GM23338 (cell line): ENCODE measurements around the gene C11orf91. TPM values are rescaled to one million over a fixed set of nuclear protein-coding genes. Genes with fewer than 3 reads are reported as not detected.

Experiments used
- CREB1 ChIP-seq: fragments of 250-450 bp; sonication (Bioruptor Pico); IDR thresholded peaks from 2 replicates; pipeline ENCODE4 v1.5.0; 2020; ENCODE audit warnings: low read depth, mild to moderate bottlenecking, moderate library complexity
- CTCF ChIP-seq, 2 experiments: fragments of 200-600 bp in 1 of 2; sonication (generic) in 1 of 2; conservative IDR thresholded peaks; 2 replicates each; pipeline versions ENCODE4 v1.5.1 to v1.6.1; 2016 to 2017; ENCODE audit warnings: antibody characterized with exemption in 2 of 2, low read depth in 2 of 2, mild to moderate bottlenecking in 2 of 2, moderate library complexity in 1 of 2
- ETS1 ChIP-seq: IDR thresholded peaks from 2 replicates; pipeline ENCODE4 v1.6.1; 2016; ENCODE audit warnings: antibody characterized with exemption
- POLR2AphosphoS5 ChIP-seq: IDR thresholded peaks from 2 replicates; pipeline ENCODE4 v1.6.1; 2016; ENCODE audit warnings: antibody characterized with exemption, low read depth
- REST ChIP-seq: IDR thresholded peaks from one replicate; pipeline ENCODE4 v1.6.1; 2018; ENCODE audit warnings: antibody characterized with exemption; ENCODE audit not compliant: unreplicated experiment
- ZNF114 ChIP-seq: fragments of 250-450 bp; sonication (Bioruptor Pico); IDR thresholded peaks from 2 replicates; pipeline ENCODE4 v1.5.0; 2020; ENCODE audit warnings: mild to moderate bottlenecking, moderate library complexity
- ZNF462 ChIP-seq: fragments of 250-450 bp; sonication (Bioruptor Pico); IDR thresholded peaks from 2 replicates; pipeline ENCODE4 v1.5.0; 2020; ENCODE audit warnings: mild to moderate bottlenecking, moderate library complexity
- polyA plus RNA-seq: library from polyadenylated mRNA; unstranded; fragments of >200 nt; fragmentation: Nextera tagmentation; extraction: Ambion mirVana; gene quantifications from 2 replicates; pipeline ENCODE4 v1.2.1, GENCODE V29; 2016
- total RNA-seq: library from RNA; depleted of rRNA; stranded (reverse); fragments of >200 nt; shearing (Covaris generic); gene quantifications from 2 replicates; pipeline ENCODE4 v1.2.3, GENCODE V29; 2014

Gene C11orf91
- total and polyA plus RNA-seq, 2 experiments from 2014 or later, result not detected

GRCh38 chr11:33698921-33699320, 1.7 kb downstream of the C11orf91 start (continued):
- TF ChIP-seq ZNF462 (no peak), REST (no peak), CREB1 (CRISPR knock-in tag) (no peak), ETS1 (no peak), CTCF (conservative IDR thresholded peaks at IDR 0.05; ENCODE audit: low read depth in 2 of 2) (no peak), ZNF114 (CRISPR knock-in tag) (no peak), POLR2AphosphoS5 (no peak)
